Measurements from ENCODE around the gene SEL1L2.

The SEL1L2 gene

DNA sequence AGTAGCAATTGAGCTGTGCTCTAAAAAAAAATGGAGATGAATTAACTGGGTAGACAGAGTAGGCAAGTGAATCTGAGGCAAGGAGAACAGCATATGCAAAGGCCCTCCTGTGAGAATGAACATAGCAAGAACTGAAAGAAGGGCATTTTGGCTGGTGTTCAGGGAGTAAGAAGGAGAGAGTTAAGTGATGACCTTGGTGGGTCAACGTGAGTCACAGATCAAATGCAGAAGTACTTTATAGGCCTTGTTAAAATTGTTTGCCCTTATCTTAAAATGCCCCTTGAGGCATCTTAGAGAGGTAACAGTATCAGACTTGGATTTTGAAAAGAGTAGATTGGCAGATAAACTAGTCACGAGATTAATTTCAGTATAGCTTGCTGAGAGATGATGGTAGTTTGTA lies 181.0 kb downstream of the SEL1L2 start:
- TF ChIP-seq, protein P1, sequence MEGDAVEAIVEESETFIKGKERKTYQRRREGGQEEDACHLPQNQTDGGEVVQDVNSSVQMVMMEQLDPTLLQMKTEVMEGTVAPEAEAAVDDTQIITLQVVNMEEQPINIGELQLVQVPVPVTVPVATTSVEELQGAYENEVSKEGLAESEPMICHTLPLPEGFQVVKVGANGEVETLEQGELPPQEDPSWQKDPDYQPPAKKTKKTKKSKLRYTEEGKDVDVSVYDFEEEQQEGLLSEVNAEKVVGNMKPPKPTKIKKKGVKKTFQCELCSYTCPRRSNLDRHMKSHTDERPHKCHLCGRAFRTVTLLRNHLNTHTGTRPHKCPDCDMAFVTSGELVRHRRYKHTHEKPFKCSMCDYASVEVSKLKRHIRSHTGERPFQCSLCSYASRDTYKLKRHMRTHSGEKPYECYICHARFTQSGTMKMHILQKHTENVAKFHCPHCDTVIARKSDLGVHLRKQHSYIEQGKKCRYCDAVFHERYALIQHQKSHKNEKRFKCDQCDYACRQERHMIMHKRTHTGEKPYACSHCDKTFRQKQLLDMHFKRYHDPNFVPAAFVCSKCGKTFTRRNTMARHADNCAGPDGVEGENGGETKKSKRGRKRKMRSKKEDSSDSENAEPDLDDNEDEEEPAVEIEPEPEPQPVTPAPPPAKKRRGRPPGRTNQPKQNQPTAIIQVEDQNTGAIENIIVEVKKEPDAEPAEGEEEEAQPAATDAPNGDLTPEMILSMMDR (IDR thresholded peaks at IDR 0.05; ENCODE audit: low read depth, low read length, missing control alignments), result no peak
- H3K4me3 ChIP-seq (replicated peaks; ENCODE audit: low read depth, low read length), result no peak overlapping the region
- DNase-seq (ENCODE audit: extremely low read depth, low read depth), result no peak

DNA sequence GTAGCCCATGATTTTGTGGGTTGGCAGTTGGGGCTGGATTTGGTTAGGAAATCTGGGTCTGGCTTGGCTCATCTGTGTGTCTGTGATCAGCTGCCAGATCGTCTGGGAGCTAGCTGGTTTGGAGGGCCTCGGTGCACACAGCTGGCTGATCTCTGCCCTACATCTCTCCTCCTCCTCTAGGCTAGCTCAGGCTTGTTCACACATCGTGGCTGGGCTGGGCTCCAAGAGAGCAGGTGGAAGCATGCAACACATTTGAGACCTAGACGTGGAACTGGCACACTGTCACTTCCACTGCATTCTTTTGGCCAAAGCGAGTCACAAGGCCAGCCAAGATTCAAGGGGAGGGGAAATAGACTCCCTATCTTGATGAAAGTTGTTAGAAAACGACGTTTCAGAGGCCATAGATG lies 189.7 kb downstream of the SEL1L2 start:
- H3K4me3 ChIP-seq (replicated peaks; ENCODE audit: low read depth, low read length), result no peak overlapping the region
- DNase-seq (ENCODE audit: extremely low read depth, low read depth), result peak; percentile 88
- TF ChIP-seq, protein P1 (IDR thresholded peaks at IDR 0.05; ENCODE audit: low read depth, low read length, missing control alignments), result no peak

DNA sequence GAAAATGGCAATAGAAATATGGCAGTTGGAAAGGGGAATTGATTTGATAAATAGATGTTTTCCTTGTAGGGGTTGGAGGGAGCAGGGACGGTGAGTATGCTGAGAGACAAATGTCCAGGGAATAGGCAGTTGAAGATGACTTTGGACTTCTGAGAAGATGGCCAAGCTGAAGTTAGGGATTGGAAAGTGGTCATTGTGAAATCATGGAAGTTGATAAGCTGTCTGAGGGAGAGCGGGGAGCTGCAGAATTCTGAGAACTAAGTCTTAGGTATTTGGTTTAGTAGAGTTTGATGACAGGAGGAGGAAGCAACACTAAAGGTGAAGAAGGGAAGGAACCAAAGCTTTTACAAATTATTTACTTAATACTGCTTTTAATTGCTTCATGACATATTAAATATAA lies 190.4 kb downstream of the SEL1L2 start:
- H3K4me3 ChIP-seq (replicated peaks; ENCODE audit: low read depth, low read length), result no peak overlapping the region

More for the DNA sequence above, 190.4 kb downstream of the SEL1L2 start:
- no peak for DNase-seq (ENCODE audit: extremely low read depth, low read depth)
- TF ChIP-seq, protein P1 (IDR thresholded peaks at IDR 0.05; ENCODE audit: low read depth, low read length, missing control alignments), result no peak

Data from HFF-Myc (cell line).